H7 (cell line): Measurements from ENCODE around the gene TMEM141. TPM values are rescaled to one million over a fixed set of nuclear protein-coding genes. Genes with fewer than 3 reads are reported as not detected.
"Not testable (repeated sequence)": the region's sequence is repeated elsewhere in the genome, so short reads cannot be mapped to it uniquely, and the experiment has no call there.

Experiments
- DNase-seq: peaks from one replicate; pipeline ENCODE4 v3.0.0; 2012
- H3K27me3 ChIP-seq: 2 replicates; pipeline ENCODE4 v1.6.0; 2011; ENCODE audit warnings: mild to moderate bottlenecking, low read length; ENCODE audit not compliant: control insufficient read depth, insufficient read depth
- H3K36me3 ChIP-seq: replicated peaks from 2 replicates; pipeline ENCODE4 v1.5.1; 2011; ENCODE audit warnings: low read length; ENCODE audit not compliant: control insufficient read depth, insufficient read depth
- H3K4me3 ChIP-seq: 2 replicates; pipeline ENCODE4 v1.5.1; 2011; ENCODE audit warnings: low read depth, mild to moderate bottlenecking, control low read depth, low read length, moderate library complexity; ENCODE audit not compliant: insufficient read depth
- total RNA-seq: library from RNA; depleted of rRNA; stranded (reverse); fragments of >200 nt; shearing (Covaris generic); gene quantifications from 2 replicates; pipeline ENCODE4 v1.2.3, GENCODE V29; 2014

Gene TMEM141
- total RNA-seq, 1 experiment from 2014 or later: 80.6 TPM

DNA sequence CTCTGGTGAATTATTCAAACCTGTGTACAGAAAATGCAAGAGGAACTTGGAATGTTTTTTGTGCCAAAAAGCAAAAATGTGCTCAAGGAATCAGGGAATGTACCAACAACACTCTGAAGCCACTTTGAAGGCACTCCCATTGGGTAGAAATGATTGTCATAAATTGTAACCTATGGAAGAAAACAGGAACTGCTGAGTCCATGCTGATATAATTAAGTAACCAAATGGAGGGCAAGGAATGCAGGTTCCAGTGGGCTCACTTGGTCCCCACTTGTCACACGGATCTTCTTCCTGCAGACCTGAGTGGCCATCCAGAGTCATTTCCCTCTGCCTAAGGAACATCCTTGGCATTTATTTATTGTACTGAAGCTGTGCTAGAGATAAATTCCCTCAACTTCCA is 39.9 kb upstream of the TMEM141 start:
- Histone ChIP-seq H3K4me3 (no peak overlapping the region), H3K36me3 (no peaks in the 10 kb centered on the region), H3K27me3 (no peaks in the 10 kb centered on the region)
- DNase-seq: no peak

DNA sequence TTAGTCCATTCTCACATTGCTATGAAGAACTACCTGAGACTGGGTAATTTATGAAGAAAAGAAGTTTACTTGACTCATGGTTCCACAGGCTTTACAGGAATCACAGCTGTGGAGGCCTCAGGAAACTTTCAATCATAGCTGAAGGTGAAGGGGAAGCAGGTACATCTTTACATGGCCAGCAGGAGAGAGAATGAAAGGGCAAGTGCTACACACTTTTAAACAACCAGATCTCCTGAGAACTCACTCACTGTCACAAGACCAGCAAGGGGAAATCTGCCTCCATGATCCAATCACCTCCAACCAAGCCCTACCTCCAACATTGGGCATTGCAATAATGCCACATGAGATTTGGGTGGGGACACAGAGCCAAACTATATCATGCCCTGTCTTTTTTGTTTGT is 39.3 kb upstream of the TMEM141 start:
- Histone ChIP-seq H3K4me3 (no peak overlapping the region), H3K36me3 (no peaks in the 10 kb centered on the region), H3K27me3 (no peaks in the 10 kb centered on the region)
- DNase-seq: no peak

- H3K4me3 ChIP-seq: no peak overlapping the region
- H3K27me3 ChIP-seq: no peaks in the 10 kb centered on the region
- peak; percentile 57 for DNase-seq
- no peaks in the 10 kb centered on the region for H3K36me3 ChIP-seq
Measured at GRCh38 chr9:136753371-136754058, 37.6 kb upstream of the TMEM141 start.

DNA sequence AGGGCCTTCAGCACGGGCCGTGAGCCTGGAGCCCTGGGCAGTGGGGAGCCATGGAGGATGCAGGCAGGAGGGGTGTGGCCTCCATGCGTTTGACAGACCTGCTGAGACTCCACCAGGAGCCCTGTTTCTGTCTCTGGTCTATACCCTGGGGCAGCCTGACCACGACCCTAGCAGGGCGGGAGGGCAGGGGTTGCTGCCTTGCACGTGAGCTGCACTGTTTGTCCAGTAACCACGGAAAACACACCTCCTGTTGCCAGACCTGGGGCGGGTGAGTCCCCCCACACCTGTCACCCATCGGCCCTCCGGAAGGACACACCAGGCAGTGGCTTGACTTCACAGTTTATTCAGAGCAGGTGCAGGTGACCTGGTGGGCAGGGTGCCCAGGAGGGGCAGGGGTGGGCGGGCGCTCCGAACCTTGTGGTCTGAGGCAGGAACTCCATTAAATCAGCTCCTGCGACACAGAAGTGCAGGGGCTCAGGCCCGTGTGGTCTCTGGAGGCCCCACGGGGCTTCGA is 37.0 kb upstream of the TMEM141 start:
- H3K4me3 ChIP-seq: no peak overlapping the region
- no peaks in the 10 kb centered on the region for H3K36me3 ChIP-seq
- DNase-seq: peak; percentile 61
- no peaks in the 10 kb centered on the region for H3K27me3 ChIP-seq

DNA sequence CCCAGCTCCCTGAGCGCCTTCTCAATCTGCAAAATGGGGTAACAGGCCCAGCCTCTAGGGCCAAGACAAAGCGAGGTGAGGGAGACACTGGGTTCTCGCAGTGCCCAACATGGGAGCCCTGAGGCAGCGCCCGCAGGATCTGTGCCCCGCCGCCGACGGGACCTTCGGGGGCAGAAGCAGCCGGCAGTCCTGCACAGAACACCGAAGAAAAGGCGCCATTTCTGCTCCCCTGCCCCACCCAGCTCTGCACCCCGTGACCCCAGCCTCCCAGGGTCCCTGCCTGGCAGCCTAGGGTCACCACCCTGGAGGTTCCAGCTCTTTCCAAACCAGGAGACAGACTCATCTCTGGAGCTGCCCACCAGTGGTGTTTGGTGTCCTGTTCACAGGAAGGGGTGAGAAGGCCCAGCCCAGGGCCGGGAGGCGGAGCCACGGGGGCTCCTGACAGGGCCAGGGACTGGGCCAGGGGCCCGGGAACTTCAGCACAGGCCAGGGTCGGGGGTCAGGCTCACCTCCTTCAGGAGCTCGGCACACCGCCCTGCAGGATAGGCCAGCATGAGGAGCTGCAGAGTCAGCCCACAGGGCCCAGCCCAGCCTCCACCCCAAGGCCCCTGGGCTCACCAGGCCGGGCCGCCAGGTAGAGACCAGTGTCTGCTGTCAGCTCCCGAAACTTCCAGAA is 36.4 kb upstream of the TMEM141 start:
- peak; percentile 86 for DNase-seq
- Histone ChIP-seq H3K36me3 (no peaks in the 10 kb centered on the region), H3K27me3 (no peaks in the 10 kb centered on the region)

DNA sequence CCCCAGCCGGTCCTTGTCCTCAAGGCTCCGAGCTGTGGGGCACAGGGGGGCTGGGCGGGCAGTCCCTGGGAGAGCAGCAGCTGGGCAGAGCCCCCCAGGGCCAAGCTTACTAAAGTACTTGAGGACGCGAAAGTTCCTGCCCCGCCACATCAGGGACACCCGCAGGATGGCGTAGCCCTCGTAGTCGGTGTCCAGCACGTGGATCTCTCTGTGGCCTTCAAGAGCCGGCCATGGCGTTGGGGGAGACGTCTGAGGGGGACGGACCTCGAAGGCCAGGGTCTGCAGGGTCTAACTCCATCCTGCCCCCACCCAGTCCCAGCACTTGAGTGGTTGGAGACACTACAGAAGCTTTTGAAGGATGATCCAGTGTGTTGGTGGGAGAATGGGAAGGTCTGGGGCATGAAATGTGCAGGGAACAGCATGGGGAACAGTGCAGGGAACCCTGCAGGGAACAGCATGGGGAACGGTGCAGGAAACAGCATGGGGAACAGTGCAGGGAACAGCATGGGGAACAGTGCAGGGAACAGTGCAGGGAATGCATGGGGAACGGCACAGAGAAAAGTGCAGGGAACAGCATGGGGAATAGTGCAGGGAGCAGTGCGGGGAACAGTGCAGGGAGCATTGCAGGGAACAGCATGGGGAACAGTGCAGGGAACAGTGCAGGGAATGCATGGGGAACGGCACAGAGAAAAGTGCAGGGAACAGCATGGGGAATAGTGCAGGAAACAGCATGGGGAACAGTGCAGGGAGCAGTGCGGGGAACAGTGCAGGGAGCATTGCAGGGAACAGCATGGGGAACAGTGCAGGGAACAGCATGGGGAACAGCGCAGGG is 35.6 kb upstream of the TMEM141 start:
- H3K27me3 ChIP-seq, H3K36me3 ChIP-seq, H3K4me3 ChIP-seq, DNase-seq: not testable (repeated sequence)

More for the DNA sequence above, 36.4 kb upstream of the TMEM141 start:
- no peak overlapping the region for H3K4me3 ChIP-seq

DNA sequence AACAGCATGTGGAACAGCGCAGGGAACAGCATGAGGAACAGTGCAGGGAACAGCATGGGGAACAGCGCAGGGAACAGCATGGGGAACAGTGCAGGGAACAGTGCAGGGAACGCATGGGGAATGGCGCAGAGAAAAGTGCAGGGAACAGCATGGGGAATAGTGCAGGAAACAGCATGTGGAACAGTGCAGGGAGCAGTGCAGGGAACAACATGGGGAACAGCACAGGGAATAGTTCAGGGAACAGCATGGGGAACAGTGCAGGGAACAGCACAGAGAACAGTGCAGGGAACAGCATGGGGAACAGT is 35.1 kb upstream of the TMEM141 start:
- no peak for DNase-seq
- Histone ChIP-seq H3K4me3 (no peak overlapping the region), H3K36me3 (no peaks in the 10 kb centered on the region), H3K27me3 (no peaks in the 10 kb centered on the region)

DNA sequence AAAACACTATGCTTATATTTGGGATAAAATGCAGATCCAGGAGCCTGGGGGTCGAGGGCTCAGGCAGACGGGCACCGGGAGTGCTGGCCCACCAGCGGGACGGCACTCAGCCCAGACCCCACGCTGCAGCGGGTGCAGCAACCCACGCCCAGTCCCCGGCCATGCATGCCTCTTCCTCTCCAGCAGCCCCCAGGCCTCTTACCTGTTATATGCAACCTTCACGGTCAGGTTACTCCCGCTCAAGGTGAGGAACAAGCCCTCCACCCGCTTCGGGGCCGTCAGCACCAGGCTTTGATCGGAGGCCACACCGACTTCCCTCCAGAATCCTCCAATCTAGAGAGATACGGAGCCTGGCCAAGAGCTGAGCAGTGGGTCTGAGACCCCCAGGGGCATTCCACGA is 34.3 kb upstream of the TMEM141 start:
- H3K4me3 ChIP-seq: no peak overlapping the region
- H3K36me3 ChIP-seq: no peaks in the 10 kb centered on the region
- no peak for DNase-seq
- H3K27me3 ChIP-seq: no peaks in the 10 kb centered on the region

GRCh38 chr9:136757328-136757727 is 33.8 kb upstream of the TMEM141 start:
- Histone ChIP-seq H3K36me3 (no peaks in the 10 kb centered on the region), H3K4me3 (no peak overlapping the region), H3K27me3 (no peaks in the 10 kb centered on the region)
- peak; percentile 37 for DNase-seq

- peak; percentile 47 for DNase-seq
- H3K4me3 ChIP-seq: no peak overlapping the region
- H3K27me3 ChIP-seq: no peaks in the 10 kb centered on the region
Measured at GRCh38 chr9:136757751-136758140, 33.4 kb upstream of the TMEM141 start.

GRCh38 chr9:136759001-136759400 is 32.1 kb upstream of the TMEM141 start:
- Histone ChIP-seq H3K27me3 (no peaks in the 10 kb centered on the region), H3K4me3 (no peak overlapping the region), H3K36me3 (no peaks in the 10 kb centered on the region)
- DNase-seq: no peak

More at GRCh38 chr9:136757751-136758140, 33.4 kb upstream of the TMEM141 start:
- no peaks in the 10 kb centered on the region for H3K36me3 ChIP-seq

- Histone ChIP-seq H3K36me3 (no peaks in the 10 kb centered on the region), H3K4me3 (no peak overlapping the region), H3K27me3 (no peaks in the 10 kb centered on the region)
- peak; percentile 56 for DNase-seq
Measured at GRCh38 chr9:136759436-136760325, 31.5 kb upstream of the TMEM141 start.

DNA sequence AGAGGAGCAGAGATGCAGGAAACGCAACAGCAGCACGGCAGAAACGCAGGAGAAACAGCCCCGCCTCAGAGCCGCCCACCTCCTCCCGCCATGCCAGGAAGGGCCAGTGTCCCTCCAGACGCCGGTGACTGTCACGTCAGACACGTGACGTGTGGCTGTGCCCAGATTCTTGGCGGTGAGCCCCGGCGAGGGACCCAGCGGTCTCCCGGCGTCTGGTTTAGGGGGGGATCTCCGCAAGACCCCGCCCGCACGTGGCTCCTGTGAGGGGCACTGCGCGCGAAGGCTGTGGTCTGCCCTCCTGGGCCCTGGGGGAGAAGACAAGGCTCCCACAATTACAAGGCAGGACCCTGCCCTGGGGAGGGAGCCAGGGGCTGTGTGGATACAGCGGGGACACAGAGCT is 30.7 kb upstream of the TMEM141 start:
- peak; percentile 55 for DNase-seq
- Histone ChIP-seq H3K36me3 (no peaks in the 10 kb centered on the region), H3K27me3 (no peaks in the 10 kb centered on the region), H3K4me3 (no peak overlapping the region)
